Nephron progenitor cell (in vitro differentiated cells): Measurements from ENCODE around the gene KISS1R.
A peak's percentile ranks its signal among the peaks of the same experiment; 100 is the strongest.

Experiments used
- DNase-seq: peaks from one replicate; pipeline ENCODE4 v3.0.0; 2021
- H3K27ac Mint-ChIP-seq: 2 replicates; pipeline ENCODE4 v1.8.0; 2021; ENCODE audit warnings: mild to moderate bottlenecking, moderate library complexity, mixed read lengths
- H3K27me3 Mint-ChIP-seq: 2 replicates; pipeline ENCODE4 v1.8.0; 2021; ENCODE audit warnings: mild to moderate bottlenecking, low read depth, mixed read lengths; ENCODE audit not compliant: poor library complexity
- H3K36me3 Mint-ChIP-seq: 2 replicates; pipeline ENCODE4 v1.8.0; 2021; ENCODE audit warnings: low read depth, mixed read lengths
- H3K4me1 Mint-ChIP-seq: 2 replicates; pipeline ENCODE4 v1.8.0; 2021; ENCODE audit warnings: mixed read lengths
- H3K4me3 Mint-ChIP-seq: 2 replicates; pipeline ENCODE4 v1.8.0; 2021; ENCODE audit warnings: mild to moderate bottlenecking, moderate library complexity, mixed read lengths
- H3K9me3 Mint-ChIP-seq: 2 replicates; pipeline ENCODE4 v1.8.0; 2021; ENCODE audit warnings: mild to moderate bottlenecking, moderate library complexity, mixed read lengths
- CTCF ChIP-seq: fragments of 200-600 bp; sonication (generic); IDR thresholded peaks from 2 replicates; pipeline ENCODE4 v1.5.0; 2021; ENCODE audit warnings: antibody characterized with exemption

KISS1R gene

DNA sequence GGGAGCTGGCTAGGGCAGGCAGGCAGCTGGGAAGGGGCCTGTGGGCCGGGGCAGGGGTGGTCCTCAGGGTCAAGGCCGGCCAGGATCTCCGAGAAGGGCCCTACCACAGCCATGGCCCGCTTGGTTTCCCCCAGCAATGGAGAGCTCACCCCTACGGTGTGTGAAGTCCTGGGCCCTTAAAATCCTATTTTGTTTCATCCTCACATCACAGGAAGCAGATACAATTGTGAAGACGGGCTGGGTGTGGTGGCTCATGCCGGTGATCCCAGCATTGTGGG, 15.1 kb upstream of the KISS1R start:
- TF ChIP-seq CTCF = no peak
- Mint-ChIP-seq H3K36me3 (peaks cover 1% of the 10 kb centered on the region), H3K27ac (no peak overlapping the region), H3K4me1 (peaks cover 19% of the 10 kb centered on the region), H3K27me3 (peaks cover 4% of the 10 kb centered on the region), H3K4me3 (no peak overlapping the region), H3K9me3 (no peaks in the 10 kb centered on the region)
- no peak for DNase-seq

DNA sequence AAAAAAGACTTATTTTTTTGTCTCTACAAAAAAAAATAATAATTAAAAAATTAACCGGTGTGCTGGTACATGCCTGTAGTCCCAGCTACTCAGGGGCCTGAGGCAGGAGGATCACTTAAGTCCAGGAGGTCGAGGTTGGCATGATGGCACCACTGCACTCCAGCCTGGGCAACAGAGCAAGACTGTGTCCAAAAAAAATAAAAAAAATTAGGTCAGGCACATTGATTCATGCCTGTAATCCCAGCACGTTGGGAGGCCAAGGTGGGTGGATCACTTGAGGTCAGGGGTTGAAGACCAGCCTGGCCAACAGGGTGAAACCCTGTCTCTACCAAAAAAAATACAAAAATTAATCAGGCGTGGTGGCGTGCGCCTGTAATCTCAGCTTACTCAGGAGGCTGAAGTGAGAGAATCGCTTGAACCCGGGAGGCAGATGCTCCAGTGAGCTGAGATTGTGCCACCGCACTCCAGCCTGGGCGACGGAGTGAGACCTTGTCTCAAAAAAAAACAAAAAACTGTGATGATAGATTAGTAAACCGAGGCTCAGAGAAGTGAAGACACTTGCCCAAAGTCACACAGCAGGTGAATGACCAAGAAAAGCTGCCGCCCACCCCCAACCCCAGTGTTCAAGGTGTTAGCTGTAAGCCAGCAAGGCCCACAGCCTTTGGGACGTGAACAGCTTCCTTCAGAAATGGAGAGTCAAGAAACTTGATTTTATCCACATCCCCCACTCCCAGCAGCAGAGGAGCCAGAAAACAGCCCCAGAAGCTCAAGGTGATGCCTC, 14.5 kb upstream of the KISS1R start:
- TF ChIP-seq CTCF = no peak
- Mint-ChIP-seq H3K27ac (no peak overlapping the region), H3K36me3 (no peaks in the 10 kb centered on the region), H3K9me3 (no peaks in the 10 kb centered on the region), H3K27me3 (peaks cover 4% of the 10 kb centered on the region), H3K4me1 (peaks cover 19% of the 10 kb centered on the region), H3K4me3 (no peak overlapping the region)
- no peak for DNase-seq

- peak; percentile 71 for DNase-seq
- Mint-ChIP-seq H3K4me3 (no peak overlapping the region), H3K4me1 (peaks cover 19% of the 10 kb centered on the region), H3K27me3 (peaks cover 4% of the 10 kb centered on the region), H3K27ac (no peak overlapping the region), H3K9me3 (no peaks in the 10 kb centered on the region), H3K36me3 (no peaks in the 10 kb centered on the region)
- no peak for TF ChIP-seq CTCF
Measured at GRCh38 chr19:903266-903797, 13.8 kb upstream of the KISS1R start.

GRCh38 chr19:904545-904944, 12.6 kb upstream of the KISS1R start:
- no peaks in the 10 kb centered on the region for H3K36me3 Mint-ChIP-seq
- no peaks in the 10 kb centered on the region for H3K9me3 Mint-ChIP-seq
- no peak overlapping the region for H3K4me3 Mint-ChIP-seq
- TF ChIP-seq CTCF = no peak
- H3K4me1 Mint-ChIP-seq = peaks cover 17% of the 10 kb centered on the region
- H3K27ac Mint-ChIP-seq = peak overlapping the region; percentile 71
- H3K27me3 Mint-ChIP-seq = peaks cover 4% of the 10 kb centered on the region
- DNase-seq = no peak

GRCh38 chr19:906480-906879, 10.7 kb upstream of the KISS1R start:
- no peak for DNase-seq
- TF ChIP-seq CTCF = no peak
- Mint-ChIP-seq H3K36me3 (peaks cover 5% of the 10 kb centered on the region), H3K4me1 (peaks cover 20% of the 10 kb centered on the region), H3K27me3 (peaks cover 4% of the 10 kb centered on the region), H3K27ac (no peak overlapping the region), H3K9me3 (no peaks in the 10 kb centered on the region), H3K4me3 (no peak overlapping the region)
